Loucy (cell line): ENCODE measurements around the gene TCF19.
"Not testable (repeated sequence)": the region's sequence is repeated elsewhere in the genome, so short reads cannot be mapped to it uniquely, and the experiment has no call there.

Source experiments
- H2AFZ ChIP-seq: fragments of 200-600 bp; sonication (generic); 2 replicates; pipeline ENCODE4 v1.6.0; 2016; ENCODE audit warnings: antibody characterized with exemption, mild to moderate bottlenecking, low read length, moderate library complexity
- H3F3A ChIP-seq: fragments of 200-600 bp; 2 replicates; pipeline ENCODE4 v1.6.0; 2016; ENCODE audit warnings: antibody characterized with exemption, low read depth, mild to moderate bottlenecking
- H3K27me3 ChIP-seq: fragments of 200-600 bp; sonication (generic); 2 replicates; pipeline ENCODE4 v1.6.1; 2014; ENCODE audit warnings: low read length, mild to moderate bottlenecking; ENCODE audit not compliant: insufficient read depth, poor library complexity, severe bottlenecking
- H3K36me3 ChIP-seq: fragments of 200-600 bp; sonication (generic); 2 replicates; pipeline ENCODE4 v1.6.1; 2016; ENCODE audit warnings: low read length; ENCODE audit not compliant: insufficient read depth
- H3K4me1 ChIP-seq: fragments of 200-600 bp; sonication (generic); 2 replicates; pipeline ENCODE4 v1.5.1; 2014; ENCODE audit warnings: low read length, mild to moderate bottlenecking; ENCODE audit not compliant: insufficient read depth, poor library complexity, severe bottlenecking
- H3K4me2 ChIP-seq: fragments of 200-600 bp; sonication (generic); 2 replicates; pipeline ENCODE4 v1.6.0; 2014; ENCODE audit warnings: antibody characterized with exemption, low read length, low read depth, mild to moderate bottlenecking; ENCODE audit not compliant: poor library complexity, severe bottlenecking
- H3K4me3 ChIP-seq: fragments of 200-600 bp; sonication (generic); 2 replicates; pipeline ENCODE4 v1.5.1; 2014; ENCODE audit warnings: low read length, mild to moderate bottlenecking, mixed read lengths; ENCODE audit not compliant: poor library complexity, severe bottlenecking
- H3K79me2 ChIP-seq: fragments of 200-600 bp; sonication (generic); 2 replicates; pipeline ENCODE4 v1.6.1; 2014; ENCODE audit warnings: low read length; ENCODE audit not compliant: insufficient read depth
- H3K9ac ChIP-seq: fragments of 200-600 bp; sonication (generic); 2 replicates; pipeline ENCODE4 v1.6.0; 2014; ENCODE audit warnings: mild to moderate bottlenecking, low read depth, low read length, moderate library complexity; ENCODE audit not compliant: poor library complexity, severe bottlenecking
- H3K9me2 ChIP-seq: fragments of 200-600 bp; sonication (generic); replicated peaks from 2 replicates; pipeline ENCODE4 v1.6.1; 2016; ENCODE audit warnings: low read depth, low read length, mixed read lengths
- H3K9me3 ChIP-seq: fragments of 200-600 bp; sonication (generic); 2 replicates; pipeline ENCODE4 v1.6.1; 2014; ENCODE audit warnings: mild to moderate bottlenecking, antibody characterized with exemption, low read length, low read depth; ENCODE audit not compliant: insufficient read depth
- H4K20me1 ChIP-seq: fragments of 200-600 bp; sonication (generic); 2 replicates; pipeline ENCODE4 v1.6.0; 2014; ENCODE audit warnings: antibody characterized with exemption, low read length, mild to moderate bottlenecking; ENCODE audit not compliant: insufficient read depth, poor library complexity, severe bottlenecking
- CTCF ChIP-seq: fragments of 200-600 bp; sonication (generic); conservative IDR thresholded peaks from 2 replicates; pipeline ENCODE4 v1.5.1; 2014; ENCODE audit warnings: mild to moderate bottlenecking, antibody characterized with exemption, low read length
- EZH2phosphoT487 ChIP-seq: fragments of 200-600 bp; IDR thresholded peaks from 2 replicates; pipeline ENCODE4 v1.6.1; 2018; ENCODE audit warnings: antibody characterized with exemption, mild to moderate bottlenecking, moderate library complexity, borderline replicate concordance

TCF19 gene

GRCh38 chr6:31192431-31193105 lies 34.2 kb downstream of the TCF19 start:
- H3K4me2 ChIP-seq, H3K4me3 ChIP-seq, H3K9me3 ChIP-seq, H3F3A ChIP-seq, H3K9ac ChIP-seq, H3K79me2 ChIP-seq, H4K20me1 ChIP-seq, H3K36me3 ChIP-seq, H2AFZ ChIP-seq, H3K9me2 ChIP-seq, H3K4me1 ChIP-seq, H3K27me3 ChIP-seq: not testable (repeated sequence)
- TF ChIP-seq CTCF, result peak; percentile 74

DNA sequence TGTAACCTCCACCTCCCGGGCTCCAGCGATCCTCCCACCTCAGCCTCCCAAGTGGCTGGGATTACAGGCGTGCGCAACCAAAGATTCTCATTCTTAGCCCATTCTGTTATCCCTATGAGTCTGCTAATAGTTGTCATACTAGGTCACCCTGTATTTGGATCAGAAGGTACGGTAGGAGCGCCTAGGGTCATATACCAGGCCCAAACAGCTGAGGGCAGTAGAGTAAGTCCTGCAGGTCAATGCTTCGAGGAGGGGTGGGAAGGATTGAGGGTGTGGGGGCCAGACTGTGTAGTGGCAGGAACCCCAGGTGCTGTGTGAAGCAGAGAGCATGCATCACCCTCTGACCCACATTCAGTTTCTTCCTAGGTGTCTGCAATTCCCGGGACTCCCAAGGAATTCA lies 34.8 kb downstream of the TCF19 start:
- TF ChIP-seq CTCF (no peak; the same call in 1 of the 2 replicates), EZH2phosphoT487 (no peak)
- H3K9me3 ChIP-seq, result no peaks in the 10 kb centered on the region
- no peaks in the 10 kb centered on the region for H4K20me1 ChIP-seq
- H3K27me3 ChIP-seq, result no peaks in the 10 kb centered on the region
- H3K4me3 ChIP-seq, result no peak overlapping the region
- H3K9me2 ChIP-seq, result no peaks in the 10 kb centered on the region
- H3K36me3 ChIP-seq, result no peaks in the 10 kb centered on the region
- no peak overlapping the region for H2AFZ ChIP-seq
- no peak overlapping the region for H3K4me2 ChIP-seq
- H3F3A ChIP-seq, result no peaks in the 10 kb centered on the region
- H3K79me2 ChIP-seq, result peaks cover 9% of the 10 kb centered on the region; the same call in 1 of the 2 replicates
- H3K9ac ChIP-seq, result no peak overlapping the region
- H3K4me1 ChIP-seq, result peaks cover 10% of the 10 kb centered on the region

DNA sequence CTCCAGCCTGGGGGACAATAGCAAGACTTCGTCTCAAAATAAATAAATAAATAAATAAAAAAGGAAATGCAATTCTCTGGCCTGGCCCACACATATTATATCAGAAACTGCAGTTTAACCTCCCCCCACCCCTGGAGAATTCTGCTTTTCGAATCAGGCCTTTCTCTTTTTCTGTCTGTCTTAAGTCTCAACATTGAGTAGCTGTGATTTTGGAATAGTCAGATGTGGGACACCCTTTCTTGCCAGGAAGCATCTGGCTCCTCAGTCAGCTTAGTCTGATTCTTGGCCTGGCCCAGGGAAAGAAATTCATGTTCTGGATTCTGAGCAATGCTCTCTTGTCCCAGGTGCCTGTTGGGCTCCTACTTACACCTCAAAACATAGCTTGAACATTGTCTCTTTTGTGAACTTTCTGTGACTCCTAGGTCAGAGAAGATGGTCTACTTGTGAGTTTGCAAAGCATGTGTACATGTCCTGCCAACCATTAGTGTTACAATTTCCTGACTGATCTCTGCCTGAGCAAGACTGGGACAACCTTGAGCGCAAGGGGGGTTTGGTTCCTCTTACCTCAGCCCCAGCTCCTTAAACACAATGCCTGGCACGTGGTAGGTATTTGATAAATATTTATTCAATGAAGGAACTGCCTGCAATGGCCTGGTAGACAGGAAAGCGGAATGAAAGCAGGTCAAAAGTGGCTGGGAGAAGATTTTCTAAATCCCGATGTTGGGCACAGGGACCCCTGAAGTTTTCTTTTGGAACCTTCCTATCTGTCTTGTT lies 35.9 kb downstream of the TCF19 start:
- peak overlapping the region; percentile 42 for H3K4me2 ChIP-seq
- no peaks in the 10 kb centered on the region for H3F3A ChIP-seq
- H3K9me2 ChIP-seq, result no peaks in the 10 kb centered on the region
- peaks cover 12% of the 10 kb centered on the region for H3K4me1 ChIP-seq
- H3K9ac ChIP-seq, result peak overlapping the region; percentile 3
- TF ChIP-seq CTCF (no peak), EZH2phosphoT487 (no peak)
- H3K36me3 ChIP-seq, result no peaks in the 10 kb centered on the region
- H4K20me1 ChIP-seq, result no peaks in the 10 kb centered on the region
- H3K79me2 ChIP-seq, result peaks cover 19% of the 10 kb centered on the region
- no peak overlapping the region for H3K4me3 ChIP-seq
- H2AFZ ChIP-seq, result no peak overlapping the region
- no peaks in the 10 kb centered on the region for H3K27me3 ChIP-seq
- H3K9me3 ChIP-seq, result no peaks in the 10 kb centered on the region

DNA sequence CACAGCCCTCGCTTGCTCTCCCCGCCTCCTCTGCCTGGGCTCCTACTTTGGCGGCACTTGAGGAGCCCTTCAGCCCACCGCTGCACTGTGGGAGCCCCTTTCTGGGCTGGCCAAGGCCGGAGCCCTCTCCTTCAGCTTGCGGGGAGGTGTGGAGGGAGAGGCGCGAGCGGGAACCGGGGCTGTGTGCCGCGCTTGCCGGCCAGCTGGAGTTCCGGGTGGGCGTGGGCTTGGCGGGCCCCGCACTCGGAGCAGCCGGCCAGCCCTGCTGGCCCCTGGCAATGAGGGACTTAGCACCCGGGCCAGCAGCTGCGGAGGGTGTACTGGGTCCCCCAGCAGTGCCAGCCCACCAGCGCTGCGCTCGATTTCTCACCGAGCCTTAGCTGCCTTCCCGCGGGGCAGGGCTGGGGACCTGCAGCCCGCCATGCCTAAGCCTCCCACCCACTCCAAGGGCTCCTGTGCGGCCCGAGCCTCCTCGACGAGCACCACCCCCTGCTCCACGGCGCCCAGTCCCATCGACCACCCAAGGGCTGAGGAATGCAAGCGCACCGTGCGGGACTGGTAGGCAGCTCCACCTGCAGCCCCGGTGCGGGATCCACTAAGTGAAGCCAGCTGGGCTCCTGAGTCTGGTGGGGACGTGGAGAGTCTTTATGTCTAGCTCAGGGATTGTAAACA lies 37.1 kb downstream of the TCF19 start:
- Histone ChIP-seq H3K79me2 (peaks cover 31% of the 10 kb centered on the region), H3K4me1 (peaks cover 24% of the 10 kb centered on the region)
- H4K20me1 ChIP-seq, H3K9ac ChIP-seq, H3K9me3 ChIP-seq, H3K27me3 ChIP-seq, H3K36me3 ChIP-seq, H3K4me2 ChIP-seq, H2AFZ ChIP-seq, H3K4me3 ChIP-seq, H3K9me2 ChIP-seq, H3F3A ChIP-seq: not testable (repeated sequence)
